Kidney epithelial cell (primary cell): ENCODE measurements around the gene COPA. TPM values are rescaled to one million over a fixed set of nuclear protein-coding genes. Genes with fewer than 3 reads are reported as not detected.

ENCODE experiments used
- DNase-seq: peaks from one replicate; pipeline ENCODE4 v3.0.0-alpha.2; 2010; ENCODE audit warnings: low read depth
- H3K27me3 ChIP-seq: 2 replicates; pipeline ENCODE4 v1.6.0; 2011; ENCODE audit warnings: low read length; ENCODE audit not compliant: control insufficient read depth, insufficient read depth
- H3K36me3 ChIP-seq: 2 replicates; pipeline ENCODE4 v1.5.1; 2011; ENCODE audit warnings: low read length; ENCODE audit not compliant: control insufficient read depth, insufficient read depth
- H3K4me3 ChIP-seq: 2 replicates; pipeline ENCODE4 v1.5.1; 2011; ENCODE audit warnings: low read depth, mild to moderate bottlenecking, control low read depth, low read length
- total RNA-seq: library from RNA; depleted of rRNA; stranded (reverse); fragments of >200 nt; gene quantifications from 2 replicates; pipeline ENCODE4 v1.2.3, GENCODE V29; 2015
- TF ChIP-seq, protein P1 (sequence below): IDR thresholded peaks from 2 replicates; pipeline ENCODE4 v1.5.1; 2011; ENCODE audit warnings: mild to moderate bottlenecking, moderate library complexity, low read length, control low read depth, inconsistent platforms; ENCODE audit not compliant: insufficient read depth, poor library complexity, severe bottlenecking

The COPA gene
- total RNA-seq, 1 donor from 2014 or later = 130 TPM

DNA sequence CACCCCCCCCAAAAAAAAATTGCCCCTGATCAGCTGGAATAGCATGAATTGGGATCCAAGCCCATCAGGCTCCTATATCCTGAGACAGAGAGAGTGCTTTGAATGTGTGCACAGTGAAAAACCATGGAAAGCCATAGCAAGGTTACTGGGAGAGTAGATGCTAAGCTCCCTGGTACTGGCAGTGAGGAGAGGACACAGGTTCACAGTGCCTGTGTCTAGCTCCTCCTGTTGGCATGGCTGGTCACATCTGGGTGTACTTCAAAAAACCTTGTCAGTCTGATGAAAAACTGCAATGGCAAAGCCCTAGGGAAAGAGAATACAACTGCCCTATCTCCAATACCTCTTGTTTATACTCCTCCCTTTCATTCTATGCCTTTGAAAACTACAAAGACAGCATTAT is 12.9 kb downstream of the COPA start:
- TF ChIP-seq, protein P1, sequence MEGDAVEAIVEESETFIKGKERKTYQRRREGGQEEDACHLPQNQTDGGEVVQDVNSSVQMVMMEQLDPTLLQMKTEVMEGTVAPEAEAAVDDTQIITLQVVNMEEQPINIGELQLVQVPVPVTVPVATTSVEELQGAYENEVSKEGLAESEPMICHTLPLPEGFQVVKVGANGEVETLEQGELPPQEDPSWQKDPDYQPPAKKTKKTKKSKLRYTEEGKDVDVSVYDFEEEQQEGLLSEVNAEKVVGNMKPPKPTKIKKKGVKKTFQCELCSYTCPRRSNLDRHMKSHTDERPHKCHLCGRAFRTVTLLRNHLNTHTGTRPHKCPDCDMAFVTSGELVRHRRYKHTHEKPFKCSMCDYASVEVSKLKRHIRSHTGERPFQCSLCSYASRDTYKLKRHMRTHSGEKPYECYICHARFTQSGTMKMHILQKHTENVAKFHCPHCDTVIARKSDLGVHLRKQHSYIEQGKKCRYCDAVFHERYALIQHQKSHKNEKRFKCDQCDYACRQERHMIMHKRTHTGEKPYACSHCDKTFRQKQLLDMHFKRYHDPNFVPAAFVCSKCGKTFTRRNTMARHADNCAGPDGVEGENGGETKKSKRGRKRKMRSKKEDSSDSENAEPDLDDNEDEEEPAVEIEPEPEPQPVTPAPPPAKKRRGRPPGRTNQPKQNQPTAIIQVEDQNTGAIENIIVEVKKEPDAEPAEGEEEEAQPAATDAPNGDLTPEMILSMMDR = no peak
- no peak overlapping the region for H3K4me3 ChIP-seq
- peaks cover 2% of the 10 kb centered on the region for H3K36me3 ChIP-seq
- DNase-seq = no peak
- no peaks in the 10 kb centered on the region for H3K27me3 ChIP-seq

DNA sequence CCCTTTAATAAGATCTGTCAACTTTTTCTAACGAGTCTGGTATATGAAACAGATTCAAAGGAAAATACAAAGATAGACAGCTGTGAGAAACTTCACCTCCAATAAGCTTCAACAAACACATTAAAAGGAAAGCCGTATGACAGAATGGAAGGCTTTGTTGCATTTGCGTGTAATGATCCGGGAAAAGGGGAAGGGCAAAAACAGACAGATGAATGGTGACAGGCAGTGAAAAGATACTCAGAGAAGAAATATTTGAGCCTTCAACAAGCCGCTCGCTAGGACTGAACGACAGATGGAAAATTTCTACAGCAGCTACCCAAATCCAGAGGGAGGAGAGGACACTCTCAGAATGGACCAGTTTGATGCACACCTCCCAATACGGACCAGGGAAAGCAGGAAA is 14.9 kb downstream of the COPA start:
- Histone ChIP-seq H3K36me3 (peaks cover 2% of the 10 kb centered on the region), H3K27me3 (no peaks in the 10 kb centered on the region), H3K4me3 (no peak overlapping the region)
- TF ChIP-seq, protein P1 = no peak
- DNase-seq = no peak

DNA sequence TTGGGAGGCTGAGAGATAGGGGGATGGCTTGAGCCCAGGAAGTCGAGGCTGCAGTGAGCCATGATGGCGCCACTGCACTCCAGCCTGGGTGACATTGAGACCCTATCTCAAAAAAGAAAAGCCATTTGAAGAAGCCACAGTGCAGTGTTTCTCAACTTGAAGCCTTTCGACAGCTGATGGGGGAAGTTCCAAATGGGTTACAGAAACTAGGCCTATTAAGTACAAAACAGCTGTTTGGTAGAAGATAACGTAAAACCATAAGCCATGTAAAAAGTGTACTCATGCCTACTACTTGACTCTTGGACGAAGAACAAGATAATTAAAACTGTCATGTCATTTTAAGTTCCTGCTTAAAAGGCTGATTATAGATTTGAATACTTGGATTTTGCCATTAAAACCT is 16.6 kb downstream of the COPA start:
- no peaks in the 10 kb centered on the region for H3K27me3 ChIP-seq
- TF ChIP-seq, protein P1 = no peak
- no peak for DNase-seq
- H3K36me3 ChIP-seq = peaks cover 2% of the 10 kb centered on the region
- H3K4me3 ChIP-seq = no peak overlapping the region

DNA sequence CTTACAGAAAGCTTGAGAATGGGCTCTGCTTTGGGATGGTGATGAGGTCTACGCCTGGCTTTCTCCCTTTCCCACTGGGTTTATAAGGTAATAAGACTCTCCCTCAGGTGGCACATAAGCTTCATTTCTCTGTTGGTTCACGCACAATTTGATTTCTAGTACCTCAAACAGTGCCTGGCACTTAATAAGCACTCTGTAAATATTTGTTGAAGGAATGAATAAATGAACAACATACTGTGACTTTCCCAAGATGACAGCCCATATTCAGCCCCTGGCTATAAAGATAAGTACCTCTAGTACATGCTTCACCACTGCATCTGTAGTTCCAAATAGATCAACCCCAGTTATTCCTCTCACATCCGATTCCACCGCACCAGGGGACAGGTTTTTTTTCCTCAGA is 17.8 kb downstream of the COPA start:
- Histone ChIP-seq H3K4me3 (no peak overlapping the region), H3K27me3 (no peaks in the 10 kb centered on the region), H3K36me3 (peaks cover 2% of the 10 kb centered on the region)
- TF ChIP-seq, protein P1 = no peak
- DNase-seq = no peak

DNA sequence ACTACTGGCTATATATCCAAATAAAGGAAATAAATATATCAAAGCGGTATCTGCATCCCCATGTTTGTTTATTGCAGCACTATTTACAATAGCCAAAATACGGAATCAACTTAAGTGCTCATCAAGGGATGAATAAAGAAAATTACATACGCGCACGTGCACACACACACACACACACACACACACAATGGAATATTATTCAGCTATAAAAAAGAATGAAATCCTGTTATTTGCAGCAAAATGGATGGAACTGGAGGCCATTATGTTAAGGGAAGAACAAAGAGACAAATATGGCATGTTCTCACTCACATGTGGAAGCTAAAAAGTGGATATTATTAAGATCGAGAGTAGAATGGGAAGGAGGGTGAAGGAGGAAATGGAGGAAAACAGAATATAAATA is 20.2 kb downstream of the COPA start:
- Histone ChIP-seq H3K27me3 (no peaks in the 10 kb centered on the region), H3K36me3 (peaks cover 2% of the 10 kb centered on the region), H3K4me3 (no peak overlapping the region)
- TF ChIP-seq, protein P1 = no peak
- no peak for DNase-seq

DNA sequence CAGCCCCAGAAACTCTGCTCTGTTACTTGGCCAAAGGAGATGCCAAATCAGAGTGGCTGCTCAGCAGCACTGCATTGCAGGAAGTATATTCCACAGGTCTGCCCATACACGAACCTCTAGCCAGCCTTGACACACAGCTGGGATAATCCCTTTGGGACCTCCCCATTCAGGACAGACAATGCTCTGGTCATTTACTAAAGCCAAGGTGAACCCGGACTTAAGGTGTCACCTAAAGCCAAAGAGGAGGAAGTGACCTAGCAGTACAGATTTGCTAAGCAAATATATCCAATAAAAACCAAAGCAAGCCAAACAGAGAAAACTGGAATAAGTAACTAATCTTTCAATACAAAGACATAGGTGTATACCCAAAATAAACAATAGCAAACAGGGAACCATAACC is 27.7 kb downstream of the COPA start:
- TF ChIP-seq, protein P1 = no peak
- peaks cover 7% of the 10 kb centered on the region for H3K36me3 ChIP-seq
- H3K27me3 ChIP-seq = no peaks in the 10 kb centered on the region
- H3K4me3 ChIP-seq = no peak overlapping the region
- DNase-seq = no peak
